ENCODE results near the gene CXorf38. TPM values are rescaled to one million over a fixed set of nuclear protein-coding genes. Genes with fewer than 3 reads are reported as not detected.
"Not testable (repeated sequence)": the region's sequence is repeated elsewhere in the genome, so short reads cannot be mapped to it uniquely, and the experiment has no call there.

CXorf38 gene
- total and polyA plus RNA-seq, 2 of the 8 experiments (the other 6 are each of a cell fraction or from before 2014, with no cell fraction given), result 3.6 to 6.4 TPM

DNA sequence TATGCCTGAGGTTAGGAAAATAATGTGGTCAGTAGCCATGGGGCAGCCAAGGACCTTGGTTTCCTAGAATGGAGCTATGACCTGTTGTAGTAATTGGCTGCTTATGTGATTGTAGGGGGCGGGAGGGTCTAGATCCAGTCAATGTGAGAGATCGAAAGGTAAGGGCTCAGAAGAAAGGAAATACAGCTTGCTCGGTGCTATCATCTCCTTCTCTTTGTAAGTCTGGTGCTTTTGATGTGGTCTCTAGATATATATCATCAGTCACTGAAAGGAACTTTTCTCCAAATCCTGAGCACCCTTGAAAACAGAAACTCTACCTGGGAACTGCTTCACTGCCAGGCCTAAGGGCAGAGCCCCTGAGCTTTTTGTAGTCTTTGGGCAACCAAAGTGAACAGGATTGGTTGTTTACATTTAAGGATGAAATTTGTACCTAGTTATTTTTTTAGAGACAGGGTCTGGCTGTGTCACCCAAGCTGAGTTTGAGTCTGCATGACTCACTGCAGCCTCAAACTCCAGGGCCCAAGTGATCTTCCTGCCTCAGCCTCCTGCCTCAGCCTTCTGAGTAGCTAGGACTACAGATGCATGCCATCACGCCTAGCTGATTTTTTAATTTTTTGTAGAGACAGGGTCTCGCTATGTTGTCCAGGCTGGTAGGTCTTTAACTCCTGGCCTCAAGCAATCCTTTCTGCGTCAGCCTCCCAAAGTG, 57.6 kb downstream of the CXorf38 start:
- H3K23me2 ChIP-seq (ENCODE audit: low read depth, low read length); H3K27me3 ChIP-seq (replicated peaks in 1 of 4; ENCODE audit: control insufficient read depth in 3 of 4, extremely low read depth in 1 of 4, insufficient read depth in 3 of 4, low read length in 3 of 4); H4K91ac ChIP-seq (replicated peaks; ENCODE audit: insufficient read length, low read length); H2AFZ ChIP-seq (ENCODE audit: low read length); H3K14ac ChIP-seq (ENCODE audit: insufficient read length); H3K56ac ChIP-seq (replicated peaks; ENCODE audit: insufficient read length, low read depth, low read length); H2BK12ac ChIP-seq (ENCODE audit: low read depth, low read length); H2BK15ac ChIP-seq (ENCODE audit: low read length); H2BK5ac ChIP-seq (ENCODE audit: low read depth, low read length); H3K4ac ChIP-seq (replicated peaks; ENCODE audit: insufficient read length, low read depth, low read length); H3K27ac ChIP-seq (ENCODE audit: low read depth, low read length); H2AK5ac ChIP-seq (ENCODE audit: low read depth, low read length); H3K79me1 ChIP-seq (ENCODE audit: low read depth, low read length); H3K9me3 ChIP-seq (ENCODE audit: insufficient read depth in 2 of 2, low read depth in 1 of 2, low read length in 1 of 2); H4K20me1 ChIP-seq (replicated peaks in 1 of 2; ENCODE audit: control insufficient read depth in 1 of 2, insufficient read depth in 2 of 2, low read length in 2 of 2); H4K8ac ChIP-seq (ENCODE audit: extremely low read depth, insufficient read depth, low read length); H3K23ac ChIP-seq (ENCODE audit: insufficient read length); H2BK120ac ChIP-seq (replicated peaks; ENCODE audit: low read depth, low read length); H3K4me1 ChIP-seq (replicated peaks in 1 of 4; ENCODE audit: control insufficient read depth in 3 of 4, insufficient read depth in 4 of 4, low read length in 3 of 4); H2BK20ac ChIP-seq (ENCODE audit: low read length); H3K18ac ChIP-seq (ENCODE audit: extremely low read depth, low read length); H4K5ac ChIP-seq (ENCODE audit: insufficient read length, low read depth, low read length); H3K4me2 ChIP-seq (ENCODE audit: insufficient read depth in 1 of 2, low read depth in 2 of 2, low read length in 2 of 2); H3K9ac ChIP-seq (replicated peaks in 1 of 4; ENCODE audit: extremely low read depth in 1 of 4, low read depth in 3 of 4, low read length in 3 of 4); H3K4me3 ChIP-seq (ENCODE audit: extremely low read depth in 1 of 4, insufficient read depth in 2 of 4, low read depth in 3 of 4, low read length in 4 of 4); DNase-seq (ENCODE audit: low read depth in 1 of 2, low spot score in 2 of 2); POLR2A ChIA-PET (ENCODE audit: partially characterized antibody): not testable (repeated sequence)
- Histone ChIP-seq H3K36me3 (ENCODE audit: control insufficient read depth in 2 of 4, insufficient read depth in 4 of 4, low read length in 3 of 4) (peaks cover 0 to 15% (median 3%) of the 10 kb centered on the region in 4 experiments; a peak in 4 of 8 replicates), H3K79me2 (ENCODE audit: control insufficient read depth in 1 of 2, insufficient read depth in 2 of 2, low read length in 2 of 2) (peaks cover 0 to 11% of the 10 kb centered on the region in 2 experiments; a peak in 1 of 4 replicates)
- 96% methylated on average over 5 of the region's 6 CpGs; no CpG with 5 or more reads in 1 of the 2 experiments for WGBS, 2 experiments (ENCODE audit: extremely low coverage in 1 of 2, insufficient coverage in 1 of 2, insufficient read length in 1 of 2, insufficient replicate concordance in 2 of 2, low coverage in 1 of 2, low lambda C conversion rate in 2 of 2, missing lambda C conversion rate in 1 of 2)
- CTCF ChIA-PET (ENCODE audit: partially characterized antibody), result interaction anchor here (1.1 kb wide), 1 partner anchor 45 kb away, joined by 4 read pairs; no protein-coding TSS in a partner anchor
- peak; percentile 7 for FAIRE-seq

Measured in H1 (cell line).